NCI-H748 (cell line): Measurements from ENCODE around the gene ARL4D.
"Not testable (repeated sequence)": the region's sequence is repeated elsewhere in the genome, so short reads cannot be mapped to it uniquely, and the experiment has no call there.

Experiments
- DNase-seq: peaks from one replicate; lab custom pipeline; 2025; ENCODE audit not compliant: unreplicated experiment; lab: John Stamatoyannopoulos, UW

ARL4D gene

GRCh38 chr17:43419375-43419882 is 20.6 kb downstream of the ARL4D start:
- DNase-seq: not testable (repeated sequence)

DNA sequence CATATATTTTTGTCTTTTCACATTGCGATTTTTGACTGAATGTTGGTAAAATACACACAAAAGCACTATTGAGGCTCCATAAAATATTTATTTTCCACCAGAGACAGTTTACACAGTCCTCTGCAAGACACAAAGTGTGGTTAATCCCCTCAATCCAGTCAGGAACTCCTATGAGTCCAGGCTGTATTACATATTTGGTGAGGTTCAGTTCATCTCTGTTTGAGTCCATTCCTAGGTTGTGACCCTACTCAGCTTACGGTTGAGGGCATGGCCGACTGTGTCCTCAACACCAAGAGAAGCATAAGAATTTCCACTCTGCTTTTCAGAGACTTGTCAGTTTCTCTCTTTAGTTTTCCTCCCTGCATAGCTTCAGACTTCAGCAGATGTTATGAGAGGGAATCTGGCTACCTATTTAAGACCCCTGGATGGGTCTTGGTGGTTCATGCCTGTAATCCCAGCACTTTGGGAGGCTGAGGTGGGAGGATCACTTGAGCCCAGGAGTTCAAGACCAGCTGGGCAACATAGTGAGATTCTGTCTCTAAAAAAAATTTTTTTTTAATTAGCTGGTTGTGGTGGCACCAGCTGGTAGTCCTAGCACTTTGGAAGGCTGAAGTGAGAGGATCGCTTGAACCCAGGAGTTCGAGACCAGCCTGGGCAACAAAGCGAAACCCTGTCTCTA is 25.1 kb downstream of the ARL4D start:
- DNase-seq: no peak

GRCh38 chr17:43427362-43428043 is 28.7 kb downstream of the ARL4D start:
- no peak for DNase-seq

- no peak for DNase-seq
These were observed 29.7 kb downstream of the ARL4D start for GRCh38 chr17:43428524-43428923.

DNA sequence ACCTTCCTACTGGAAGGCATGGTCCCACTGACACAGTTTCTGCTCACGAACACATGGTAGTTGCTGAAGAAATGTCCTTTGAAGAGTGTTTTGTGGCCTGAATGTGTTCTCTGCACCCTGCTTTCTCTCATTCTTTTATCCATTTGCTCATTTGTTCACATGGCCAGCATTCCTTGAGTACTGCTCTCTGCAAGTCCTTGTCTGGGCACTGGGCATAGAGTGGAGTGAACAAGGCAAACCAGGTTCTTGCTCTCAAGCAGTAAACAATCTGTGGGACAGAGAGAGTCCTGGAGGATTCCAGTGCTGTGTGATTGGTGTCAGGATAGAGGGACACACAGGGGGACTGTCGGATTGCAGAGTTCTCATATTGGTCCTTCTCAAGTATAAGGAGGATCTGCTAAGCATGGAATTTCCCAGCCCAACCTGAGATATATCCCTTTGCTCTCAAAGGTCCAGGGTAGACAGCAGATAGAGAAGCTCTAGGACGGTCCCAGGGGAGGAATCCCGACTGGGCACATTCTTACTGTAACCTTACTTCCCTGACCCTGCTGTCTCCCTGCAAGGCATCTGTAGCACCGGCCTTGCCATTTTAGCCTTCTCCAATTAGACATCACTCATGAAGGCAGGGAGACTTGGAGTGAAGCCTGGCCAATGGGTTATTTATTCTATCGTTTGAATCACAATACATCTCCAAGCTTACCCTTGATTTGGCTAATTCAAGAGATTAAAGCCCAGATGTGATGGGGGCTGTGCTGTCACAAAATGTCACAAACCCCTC is 32.3 kb downstream of the ARL4D start:
- DNase-seq: no peak

DNA sequence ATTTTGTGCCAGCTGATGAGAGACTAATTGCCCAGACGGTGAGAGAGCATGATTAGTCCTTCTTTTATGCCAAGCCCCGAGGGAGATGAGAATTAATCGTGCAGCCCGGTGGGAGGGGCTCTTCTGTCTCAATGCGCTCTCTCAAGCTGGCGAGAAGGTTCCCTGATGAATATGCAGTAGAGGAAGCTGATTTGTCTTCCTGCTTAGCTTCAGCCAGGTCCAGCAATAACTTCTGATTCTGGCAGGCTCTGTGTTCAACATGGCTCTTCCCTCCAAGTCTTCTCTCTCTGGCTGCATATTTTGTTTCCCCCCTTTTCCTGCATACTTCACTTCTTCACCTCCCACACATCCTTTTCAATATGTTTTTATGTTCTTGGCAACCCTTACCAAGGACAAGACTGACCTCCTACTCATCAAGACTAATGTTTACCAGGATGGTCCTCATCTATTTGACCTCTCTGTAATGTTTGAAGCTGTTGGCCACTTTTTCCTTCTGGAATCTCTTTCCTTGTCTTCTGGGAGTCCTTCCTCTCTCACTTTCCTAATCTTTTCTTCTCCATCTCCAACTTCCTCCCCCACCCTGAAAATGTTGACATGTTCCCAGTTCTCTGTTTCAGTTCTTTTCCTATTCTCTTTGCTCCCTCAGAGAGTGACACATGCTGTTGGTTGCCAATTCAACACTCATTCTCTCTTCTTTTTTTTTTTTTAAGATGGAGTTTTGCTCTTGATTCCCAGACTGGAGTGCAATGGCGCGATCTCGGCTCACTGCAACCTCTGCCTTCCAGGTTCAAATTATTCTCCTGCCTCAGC is 33.1 kb downstream of the ARL4D start:
- DNase-seq: peak; percentile 71

DNA sequence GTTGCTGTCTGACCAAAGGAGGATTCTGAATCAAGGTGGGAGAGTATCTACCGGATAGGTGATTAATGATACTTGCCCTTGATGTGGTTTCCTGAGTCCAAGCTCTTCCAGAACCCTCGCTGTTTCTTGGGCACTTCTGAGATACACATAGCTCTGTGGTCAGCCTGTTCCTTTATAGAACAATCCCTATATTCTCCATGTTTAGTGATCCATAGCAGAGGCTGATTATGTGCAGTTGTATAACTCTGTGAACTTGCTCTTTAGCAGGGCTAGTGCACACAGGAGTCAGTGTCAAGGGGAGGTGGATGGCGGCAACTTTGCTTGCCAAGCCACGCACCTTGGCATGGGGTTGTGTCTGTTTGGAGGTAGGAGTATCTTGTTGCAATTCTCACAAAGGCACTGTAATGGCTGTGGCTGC is 36.1 kb downstream of the ARL4D start:
- no peak for DNase-seq

- no peak for DNase-seq
These were observed 39.0 kb downstream of the ARL4D start for GRCh38 chr17:43437756-43438155.

- no peak for DNase-seq
These were observed 39.8 kb downstream of the ARL4D start for GRCh38 chr17:43438626-43439025.

DNA sequence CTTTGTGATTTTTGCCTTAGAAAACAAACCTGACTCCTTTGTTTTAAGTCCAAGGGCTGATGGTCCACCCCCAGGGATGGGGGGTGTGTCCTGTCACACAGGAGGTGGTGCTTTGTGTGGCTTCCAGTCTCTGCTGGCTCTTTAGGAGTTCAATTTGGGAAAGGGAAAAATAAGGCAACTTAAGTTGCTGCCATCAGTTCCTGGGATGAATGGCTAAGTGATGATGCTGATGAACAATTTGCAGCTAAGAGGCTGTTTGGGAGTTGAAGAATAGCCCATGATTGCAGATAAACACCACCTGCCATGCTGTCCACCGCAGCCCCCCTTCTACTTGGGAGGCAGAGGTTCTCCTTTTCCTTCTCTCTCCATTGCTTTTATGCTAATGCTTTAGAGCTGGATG is 40.2 kb downstream of the ARL4D start:
- DNase-seq: peak; percentile 35

DNA sequence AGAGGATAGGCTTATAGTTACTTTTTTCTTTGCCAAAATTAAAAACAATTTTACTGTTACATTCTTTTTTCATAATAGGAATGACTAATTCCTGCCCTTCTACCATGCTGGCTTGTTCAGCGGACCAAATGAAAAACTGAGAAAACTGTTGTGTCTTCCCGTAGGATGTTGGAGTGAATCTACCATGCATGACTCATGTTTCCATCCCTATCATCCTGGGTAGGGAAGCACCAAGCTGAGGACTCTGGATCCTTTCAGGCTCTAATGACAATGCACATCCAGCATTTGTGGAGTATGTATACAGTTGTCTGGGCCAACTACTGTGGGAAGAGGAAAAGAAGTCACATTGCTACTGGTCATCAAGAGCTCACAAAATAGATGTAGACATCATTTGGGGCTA is 43.9 kb downstream of the ARL4D start:
- DNase-seq: no peak

GRCh38 chr17:43443381-43443780 is 44.6 kb downstream of the ARL4D start:
- DNase-seq: no peak

GRCh38 chr17:43444223-43445008 is 45.6 kb downstream of the ARL4D start:
- DNase-seq: no peak

GRCh38 chr17:43445009-43445589 is 46.3 kb downstream of the ARL4D start:
- DNase-seq: peak; percentile 15

- DNase-seq: no peak
These were observed 48.0 kb downstream of the ARL4D start for GRCh38 chr17:43446773-43447172.

- no peak for DNase-seq
These were observed 50.1 kb downstream of the ARL4D start for GRCh38 chr17:43448720-43449469.

DNA sequence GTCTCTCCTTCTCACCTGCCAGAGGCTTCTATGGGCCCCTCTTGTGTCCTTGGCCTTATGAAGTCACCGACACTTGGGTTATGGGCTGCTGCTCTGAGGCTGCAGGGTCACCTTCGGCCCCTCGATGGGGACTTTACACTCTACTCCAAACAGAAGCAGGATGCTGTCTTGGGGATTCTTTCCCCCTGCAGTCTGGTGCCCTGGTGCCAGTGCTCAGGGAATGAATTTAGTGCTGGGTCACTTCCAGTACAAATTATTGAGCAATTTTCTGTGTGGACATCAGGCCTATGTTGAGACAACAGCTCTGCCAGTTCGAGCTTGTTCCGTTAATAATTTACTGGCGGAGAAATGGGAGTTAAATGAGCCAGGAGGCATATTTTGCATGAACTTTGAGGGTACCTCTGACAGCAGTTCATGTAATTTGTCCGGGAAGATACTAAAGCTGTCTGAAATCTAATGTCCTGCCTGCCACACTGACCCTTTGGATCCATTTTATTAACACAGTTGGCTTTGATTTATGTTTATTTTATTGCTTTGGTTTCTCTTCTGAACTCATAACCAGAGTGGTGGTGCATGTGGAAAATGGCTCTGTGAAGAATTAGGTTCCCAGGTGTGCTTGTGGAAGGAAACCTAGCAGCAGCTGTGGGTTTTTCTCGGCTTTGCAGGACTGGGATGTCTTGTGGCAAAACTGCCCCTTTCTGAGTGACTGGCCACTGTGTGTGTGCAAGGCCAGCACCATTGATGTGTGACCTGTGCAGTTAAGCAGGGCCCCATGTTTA is 50.9 kb downstream of the ARL4D start:
- no peak for DNase-seq
